ENCODE results near the gene ADAMTS14.

ADAMTS14 gene

DNA sequence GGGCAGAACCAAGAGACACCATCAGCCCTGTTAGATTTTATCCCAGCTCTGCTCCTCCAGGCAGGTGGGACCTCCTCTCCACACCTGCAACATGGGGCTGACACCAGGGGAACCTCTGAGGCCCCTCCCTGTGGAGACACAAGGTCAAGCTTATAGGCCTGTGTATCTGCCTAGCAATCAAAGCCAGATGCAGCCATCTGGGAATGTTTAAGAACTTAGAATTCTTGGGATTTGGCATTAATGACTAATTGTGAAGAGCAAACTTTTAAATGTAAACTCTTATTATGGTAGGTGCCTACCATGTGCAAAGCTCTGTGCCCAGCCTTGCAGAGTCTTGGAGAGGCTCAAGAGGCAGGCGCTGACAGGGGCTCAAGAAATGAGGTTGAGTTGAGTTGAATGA is 60.7 kb downstream of the ADAMTS14 start:
- no peak for DNase-seq

DNA sequence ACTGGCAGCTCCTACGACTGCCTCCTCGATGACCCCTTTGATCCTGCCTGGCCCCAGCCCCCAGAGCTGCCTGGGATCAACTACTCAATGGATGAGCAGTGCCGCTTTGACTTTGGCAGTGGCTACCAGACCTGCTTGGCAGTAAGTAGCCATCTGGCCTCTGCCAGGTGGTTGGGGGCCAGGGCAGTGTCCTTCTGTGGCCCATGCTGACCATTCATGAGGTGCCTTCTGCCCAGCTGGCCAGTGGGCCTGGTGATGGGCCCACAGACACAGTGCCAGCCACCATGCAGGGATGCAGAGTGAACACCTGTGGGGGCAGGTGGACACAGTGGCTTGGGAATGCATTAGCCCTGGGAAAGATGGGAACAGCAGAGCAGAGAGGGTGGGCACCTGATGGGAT is 62.9 kb downstream of the ADAMTS14 start:
- DNase-seq, result no peak

DNA sequence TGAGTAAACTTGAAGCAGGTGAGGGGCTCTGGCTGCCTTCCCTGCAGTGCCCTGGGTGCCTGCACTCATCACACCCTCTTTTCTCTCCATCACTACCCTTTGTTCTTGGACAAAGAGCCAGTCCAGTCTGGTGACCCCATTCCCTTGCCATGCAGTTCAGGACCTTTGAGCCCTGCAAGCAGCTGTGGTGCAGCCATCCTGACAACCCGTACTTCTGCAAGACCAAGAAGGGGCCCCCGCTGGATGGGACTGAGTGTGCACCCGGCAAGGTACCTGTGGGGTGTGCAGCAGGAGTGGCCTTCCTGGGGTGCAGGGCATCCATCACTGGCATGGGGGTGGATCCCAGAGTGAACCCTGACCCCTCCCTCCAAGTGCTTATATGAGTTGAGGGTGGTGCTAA is 64.2 kb downstream of the ADAMTS14 start:
- DNase-seq, result no peak

DNA sequence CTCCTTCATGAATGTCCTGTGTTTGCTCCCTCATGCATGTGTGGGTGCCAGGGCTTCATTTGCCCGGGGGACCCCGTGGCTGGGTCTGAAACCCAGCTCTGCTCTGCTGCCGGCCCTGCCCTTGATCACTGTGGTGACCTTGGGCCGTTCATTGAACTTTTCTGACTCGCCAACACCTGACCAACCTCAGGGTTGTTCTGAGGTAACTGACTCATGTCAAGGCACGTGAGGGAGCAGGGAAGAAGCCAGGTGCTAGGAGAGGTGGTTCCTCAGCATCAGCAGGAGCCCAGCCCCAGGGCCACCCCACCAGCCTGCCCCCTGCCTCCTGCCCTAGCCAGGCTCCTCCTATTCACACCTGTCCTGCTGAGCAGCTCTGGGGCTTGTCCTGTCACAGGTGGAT is 64.9 kb downstream of the ADAMTS14 start:
- no peak for DNase-seq

DNA sequence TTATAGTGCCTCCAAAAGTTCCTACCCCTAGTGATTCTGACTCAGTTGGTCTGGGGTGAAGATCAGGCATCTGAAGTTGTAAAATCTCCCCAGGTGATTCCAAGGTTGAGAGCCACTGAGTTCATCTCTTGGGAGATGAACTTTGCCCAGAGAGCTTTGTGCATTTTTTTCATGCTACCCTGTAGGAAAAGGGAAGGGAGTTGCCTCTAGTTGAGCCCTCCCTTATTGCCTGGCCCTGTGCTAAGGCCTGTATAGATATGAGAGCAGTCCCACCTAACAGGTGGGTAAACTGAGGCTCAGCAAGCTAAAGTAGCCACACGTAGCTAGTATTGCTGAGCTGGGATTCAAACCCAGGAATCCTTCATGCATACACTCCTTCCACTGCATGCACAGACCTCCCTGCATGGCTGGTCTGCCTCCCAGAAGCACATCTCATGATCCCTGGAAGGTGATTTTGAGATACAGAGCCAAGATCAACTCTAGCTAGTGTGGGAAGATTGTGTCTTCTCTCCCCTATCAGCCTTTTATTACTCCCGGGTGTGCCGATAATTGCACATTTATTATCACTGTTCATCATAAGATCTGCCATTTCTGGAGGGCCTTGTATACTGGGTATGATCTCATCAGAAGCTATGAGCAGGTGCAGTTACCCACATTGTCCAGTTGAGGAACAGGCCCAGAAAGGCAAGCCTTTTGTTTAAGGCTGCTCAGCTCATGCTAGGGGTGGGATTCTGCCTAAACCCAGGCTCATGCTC is 65.9 kb downstream of the ADAMTS14 start:
- no peak for DNase-seq

DNA sequence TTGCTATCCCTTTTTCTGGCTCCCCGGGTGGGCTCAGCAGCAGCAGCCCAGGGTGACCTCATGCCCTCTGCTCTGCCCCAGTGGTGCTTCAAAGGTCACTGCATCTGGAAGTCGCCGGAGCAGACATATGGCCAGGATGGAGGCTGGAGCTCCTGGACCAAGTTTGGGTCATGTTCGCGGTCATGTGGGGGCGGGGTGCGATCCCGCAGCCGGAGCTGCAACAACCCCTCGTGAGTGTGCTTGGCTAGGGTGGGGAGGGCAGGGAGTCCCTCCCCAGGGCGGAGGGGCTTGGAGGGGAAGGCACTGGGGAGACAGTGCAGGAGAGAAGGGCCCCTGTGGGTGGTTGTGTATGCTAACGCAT is 66.4 kb downstream of the ADAMTS14 start:
- no peak for DNase-seq

DNA sequence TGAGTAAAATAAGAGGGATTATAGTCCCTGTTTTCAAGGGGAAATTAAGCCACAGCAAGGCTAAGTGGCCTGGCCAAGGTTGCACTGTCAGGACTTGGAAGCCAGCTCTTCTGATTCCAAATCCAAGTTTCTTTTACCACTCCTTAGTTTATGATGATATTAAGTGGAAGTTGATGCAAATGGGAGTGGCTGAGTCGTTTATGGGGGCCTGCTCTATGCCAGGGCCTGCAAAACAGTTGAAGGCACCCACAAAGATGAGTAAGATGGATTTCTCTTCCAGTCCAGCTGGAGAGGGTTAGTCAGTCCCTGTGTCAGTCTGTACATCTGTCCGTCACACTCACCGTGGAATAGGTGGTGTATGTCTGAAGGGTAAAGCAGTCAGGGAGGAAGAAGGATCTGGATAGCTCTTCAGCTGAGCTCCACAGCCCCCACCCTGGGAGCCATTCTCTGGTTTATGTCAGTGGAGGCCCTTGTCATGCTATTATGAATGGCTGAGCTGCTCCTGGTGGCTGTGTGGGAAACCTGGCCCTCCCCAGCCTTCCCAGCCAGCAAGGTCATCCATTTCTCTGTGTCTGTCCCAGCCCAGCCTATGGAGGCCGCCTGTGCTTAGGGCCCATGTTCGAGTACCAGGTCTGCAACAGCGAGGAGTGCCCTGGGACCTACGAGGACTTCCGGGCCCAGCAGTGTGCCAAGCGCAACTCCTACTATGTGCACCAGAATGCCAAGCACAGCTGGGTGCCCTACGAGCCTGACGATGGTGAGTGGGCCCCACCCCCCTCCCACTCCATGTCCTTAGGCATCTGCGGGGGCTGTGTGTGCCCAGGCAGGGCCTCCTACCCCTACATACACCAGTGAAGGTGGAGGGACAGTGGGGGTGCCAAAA is 68.3 kb downstream of the ADAMTS14 start:
- no peak for DNase-seq

DNA sequence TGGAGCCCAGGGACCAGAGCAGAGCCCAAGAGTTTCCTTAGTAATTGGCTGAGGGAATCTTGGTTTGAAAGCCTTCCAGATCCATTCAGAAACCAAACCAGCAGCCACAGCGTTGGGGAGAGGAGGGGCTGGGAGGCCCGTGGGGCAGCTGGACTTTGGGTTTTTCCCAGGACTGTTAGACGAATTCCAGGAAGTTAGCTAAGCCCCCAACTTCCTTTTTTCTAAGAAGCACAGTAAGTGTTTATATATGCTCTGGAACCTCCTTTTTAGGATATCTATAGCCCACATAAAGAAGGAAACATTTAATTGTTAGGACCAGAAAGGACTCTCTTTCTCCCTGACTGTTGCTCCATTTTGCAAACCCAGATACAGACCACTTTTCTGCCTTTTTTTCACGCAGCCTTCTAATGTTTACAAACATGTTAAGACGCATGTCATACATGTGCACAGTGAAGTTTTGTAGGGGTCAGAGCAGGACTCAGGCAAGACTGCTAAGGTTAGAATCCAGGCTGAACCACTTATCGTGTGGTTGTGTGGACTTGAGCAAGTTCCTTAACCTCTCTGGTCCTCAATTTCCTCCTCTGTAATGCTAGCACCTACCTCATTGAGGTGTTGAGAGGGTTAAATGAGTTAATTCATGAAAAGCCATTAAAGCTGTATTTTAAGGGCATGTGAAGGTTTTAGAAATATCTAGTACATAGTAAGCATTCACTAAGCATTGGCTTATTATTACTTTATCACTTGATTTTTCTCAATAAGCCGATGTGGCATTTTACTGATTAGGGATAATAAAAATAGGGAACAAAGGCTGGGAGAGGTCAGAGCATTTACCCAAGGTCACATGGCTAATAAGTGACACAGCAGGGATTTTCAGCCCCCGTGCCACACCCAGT is 70.5 kb downstream of the ADAMTS14 start:
- no peak for DNase-seq

DNA sequence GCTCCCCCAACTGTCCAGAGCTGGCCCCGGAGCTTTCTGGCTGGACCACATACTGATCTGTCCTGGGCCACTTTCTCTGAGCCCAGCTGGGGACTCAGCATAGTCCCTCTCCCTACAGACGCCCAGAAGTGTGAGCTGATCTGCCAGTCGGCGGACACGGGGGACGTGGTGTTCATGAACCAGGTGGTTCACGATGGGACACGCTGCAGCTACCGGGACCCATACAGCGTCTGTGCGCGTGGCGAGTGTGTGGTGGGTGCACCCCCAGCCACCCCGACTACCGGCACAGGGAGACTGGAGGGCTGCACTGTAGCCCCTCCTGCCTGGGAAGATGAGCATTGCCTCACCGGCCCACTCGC is 71.1 kb downstream of the ADAMTS14 start:
- DNase-seq, result no peak

DNA sequence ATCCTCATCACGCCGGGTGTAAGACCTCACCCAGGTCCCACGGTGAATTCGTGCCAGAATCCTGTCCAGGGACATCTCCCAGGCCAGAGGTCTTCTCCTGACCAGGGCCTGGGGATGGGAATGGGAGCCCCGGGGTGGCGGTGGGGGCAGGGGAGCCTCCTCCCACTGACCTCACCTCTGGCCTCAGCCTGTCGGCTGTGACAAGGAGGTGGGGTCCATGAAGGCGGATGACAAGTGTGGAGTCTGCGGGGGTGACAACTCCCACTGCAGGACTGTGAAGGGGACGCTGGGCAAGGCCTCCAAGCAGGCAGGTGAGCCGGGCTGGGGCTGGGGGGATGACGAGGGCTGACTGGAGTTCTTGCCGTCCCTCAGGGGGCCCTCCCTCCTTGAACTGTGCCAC is 71.6 kb downstream of the ADAMTS14 start:
- DNase-seq, result no peak

DNA sequence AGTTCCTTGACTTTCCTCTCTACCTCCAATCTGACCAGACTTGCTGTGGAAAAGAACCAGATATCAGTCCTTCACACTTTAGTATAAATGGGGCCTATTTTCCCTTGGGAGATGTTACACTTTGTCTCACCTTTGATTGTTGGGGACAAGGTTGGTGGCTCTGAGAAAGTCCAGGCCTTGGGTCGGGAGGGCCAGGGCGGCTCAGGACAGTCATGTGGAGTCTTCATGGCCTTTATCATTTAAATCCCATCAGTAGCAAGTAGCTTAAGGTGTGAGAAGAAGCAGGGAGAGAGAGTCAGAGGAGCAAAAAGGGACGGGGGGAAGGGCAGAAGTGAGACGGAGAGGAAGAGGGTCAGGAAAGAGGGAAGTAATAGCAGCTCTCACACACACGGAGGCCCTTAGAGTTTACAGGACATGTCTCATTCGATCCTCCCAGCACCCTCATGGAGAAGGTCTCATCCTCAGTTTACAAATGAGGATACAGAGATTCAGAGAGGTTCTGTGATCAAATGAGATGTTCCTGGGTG is 72.4 kb downstream of the ADAMTS14 start:
- DNase-seq, result no peak

DNA sequence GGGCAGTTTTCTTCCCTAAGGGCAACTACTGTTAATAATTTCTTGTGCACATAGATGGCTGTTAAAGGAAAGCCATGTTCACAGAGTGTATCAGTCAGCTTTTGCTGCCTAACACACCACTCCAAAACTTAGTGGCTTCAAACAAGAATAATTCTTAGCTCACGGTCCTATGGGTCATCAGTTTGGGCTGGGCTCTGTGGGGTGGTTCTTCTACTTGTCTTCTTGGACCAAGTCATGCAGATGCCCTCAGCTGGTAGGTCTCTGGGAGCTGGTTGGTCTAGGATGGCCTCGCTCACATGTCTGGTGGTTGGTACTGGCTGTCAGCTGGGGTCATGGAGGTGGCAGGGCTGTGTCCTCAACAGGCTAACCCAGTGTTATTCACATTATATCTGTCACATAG is 73.2 kb downstream of the ADAMTS14 start:
- no peak for DNase-seq

DNA sequence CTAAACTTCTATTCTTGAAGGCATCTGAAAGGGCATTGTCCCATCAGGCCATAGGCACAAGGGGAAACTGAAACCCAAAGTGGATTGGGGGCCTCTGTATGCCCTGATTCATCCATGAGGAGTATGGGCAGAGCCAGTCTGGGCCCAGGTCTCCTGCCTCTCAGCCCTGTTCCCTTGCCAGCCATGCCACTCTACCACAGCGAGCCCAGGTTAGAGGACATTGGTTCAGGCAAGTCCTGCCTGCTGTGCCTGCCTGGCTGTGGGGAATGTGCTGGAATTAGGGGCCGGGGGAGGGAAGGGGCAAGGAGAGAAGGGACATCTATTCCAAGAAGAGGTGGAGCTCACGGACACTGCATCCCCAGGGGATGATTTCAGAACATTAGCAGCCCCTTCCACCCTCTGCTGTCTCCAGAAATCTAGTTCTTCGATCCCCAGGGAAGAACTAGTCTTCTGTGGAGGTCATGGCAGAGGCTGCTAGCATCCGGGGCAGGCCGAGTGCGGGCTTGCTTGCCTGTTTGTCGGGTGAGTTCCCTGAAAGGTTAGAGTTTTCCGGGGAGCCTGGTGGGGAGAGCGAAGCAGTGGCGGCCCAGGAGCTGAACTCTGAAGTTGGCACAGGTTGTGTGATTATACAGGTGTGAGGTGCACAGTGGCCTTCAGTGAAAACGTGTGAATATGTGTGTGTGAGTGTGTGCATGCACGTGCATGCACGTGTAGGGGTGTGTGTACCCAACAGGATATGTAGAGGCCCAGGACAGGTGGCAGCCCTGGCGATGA is 75.1 kb downstream of the ADAMTS14 start:
- no peak for DNase-seq

DNA sequence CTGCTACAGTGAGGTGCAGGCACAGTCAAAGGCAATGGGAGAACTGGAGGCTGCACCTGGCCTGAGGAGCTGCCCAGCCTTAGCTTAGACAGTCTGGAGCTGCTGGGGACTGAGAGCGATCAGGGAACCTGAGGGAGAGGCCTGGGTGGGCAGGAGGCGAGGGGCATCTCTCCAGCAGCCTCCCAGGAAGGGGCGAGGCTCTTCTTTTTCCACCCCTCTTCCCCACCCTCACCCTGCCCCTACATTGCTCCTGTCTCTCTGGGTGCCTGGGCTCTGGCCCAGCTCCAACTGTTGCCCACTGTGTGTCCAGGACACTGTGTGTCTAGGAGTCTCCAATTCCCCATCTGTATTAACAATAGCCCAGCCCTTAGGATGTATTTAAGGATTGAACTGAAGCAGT is 76.0 kb downstream of the ADAMTS14 start:
- DNase-seq, result no peak

DNA sequence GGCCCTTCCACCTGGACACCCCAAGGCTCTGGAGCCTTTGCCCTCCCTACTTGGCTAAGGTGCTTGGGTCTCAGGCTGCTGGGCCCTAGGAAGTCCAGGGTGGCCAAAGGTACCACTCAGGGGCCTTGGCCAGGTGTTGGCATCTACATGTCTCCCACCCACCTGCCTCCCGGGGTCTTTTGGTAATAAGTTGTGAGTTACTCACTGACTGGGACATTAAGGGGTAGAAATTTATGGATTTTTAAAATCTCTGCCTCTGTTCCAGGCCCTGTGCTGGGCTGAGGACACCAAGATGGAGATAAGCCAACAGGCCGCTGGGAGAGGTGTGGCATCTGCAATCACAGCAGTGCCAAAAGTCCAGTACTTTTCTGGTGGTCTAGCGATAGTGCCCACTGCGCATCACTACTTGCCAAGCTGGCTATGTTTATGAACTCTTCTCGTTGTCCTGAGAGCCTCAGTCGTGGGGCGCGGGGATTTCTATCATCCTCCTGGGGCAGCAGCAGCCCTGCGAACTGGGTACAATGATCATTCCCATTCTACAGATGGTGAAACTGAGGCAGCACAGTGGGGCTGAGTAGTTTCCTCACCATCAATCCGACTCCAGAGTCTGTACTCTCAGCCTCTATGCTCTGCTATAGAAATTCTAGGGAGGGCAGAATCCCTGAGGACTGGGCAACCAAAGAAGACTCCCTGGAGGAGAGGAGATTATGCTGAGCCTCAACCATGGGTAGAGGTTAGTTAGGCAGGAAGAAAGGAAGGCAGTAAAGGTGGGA is 76.7 kb downstream of the ADAMTS14 start:
- DNase-seq, result no peak

DNA sequence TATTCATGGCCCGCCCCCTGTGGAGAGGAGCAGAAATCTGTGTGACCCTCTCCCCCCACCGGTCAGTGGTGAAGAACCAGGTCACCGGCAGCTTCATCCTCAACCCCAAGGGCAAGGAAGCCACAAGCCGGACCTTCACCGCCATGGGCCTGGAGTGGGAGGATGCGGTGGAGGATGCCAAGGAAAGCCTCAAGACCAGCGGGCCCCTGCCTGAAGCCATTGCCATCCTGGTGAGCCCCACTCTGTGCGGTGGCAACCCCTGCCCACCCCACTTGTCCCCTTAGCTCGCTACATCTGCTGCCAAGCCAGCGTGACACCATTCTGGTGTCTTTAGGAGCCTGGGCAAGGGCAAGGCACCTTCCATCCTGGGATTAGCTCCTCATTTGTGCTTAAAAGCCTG is 77.5 kb downstream of the ADAMTS14 start:
- no peak for DNase-seq

DNA sequence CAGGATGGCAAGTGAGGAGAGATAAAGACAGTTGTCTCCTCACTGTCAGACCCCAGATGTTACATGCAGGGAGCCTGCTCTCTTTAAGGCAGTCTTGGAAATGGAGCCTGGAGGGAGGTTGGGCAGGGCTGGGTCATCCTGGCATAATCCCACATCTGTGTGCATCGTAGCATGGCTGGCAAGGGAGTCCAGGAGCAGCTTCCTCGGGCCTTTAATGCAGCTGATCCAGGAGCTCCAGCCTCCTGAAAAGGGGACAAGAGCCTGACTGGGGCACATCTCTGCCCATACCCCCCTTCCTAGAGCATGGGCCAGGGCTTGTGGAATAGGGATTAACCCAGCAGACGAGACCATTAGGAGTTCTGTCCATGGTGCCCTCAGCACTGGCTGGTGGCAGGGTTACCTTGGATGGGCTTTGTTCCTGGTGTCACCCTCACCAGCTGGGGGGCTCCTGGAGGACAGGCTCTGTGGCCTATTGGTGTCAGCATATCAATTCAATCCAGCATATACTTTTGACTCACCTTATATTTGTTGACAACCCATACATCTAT is 77.9 kb downstream of the ADAMTS14 start:
- no peak for DNase-seq

DNA sequence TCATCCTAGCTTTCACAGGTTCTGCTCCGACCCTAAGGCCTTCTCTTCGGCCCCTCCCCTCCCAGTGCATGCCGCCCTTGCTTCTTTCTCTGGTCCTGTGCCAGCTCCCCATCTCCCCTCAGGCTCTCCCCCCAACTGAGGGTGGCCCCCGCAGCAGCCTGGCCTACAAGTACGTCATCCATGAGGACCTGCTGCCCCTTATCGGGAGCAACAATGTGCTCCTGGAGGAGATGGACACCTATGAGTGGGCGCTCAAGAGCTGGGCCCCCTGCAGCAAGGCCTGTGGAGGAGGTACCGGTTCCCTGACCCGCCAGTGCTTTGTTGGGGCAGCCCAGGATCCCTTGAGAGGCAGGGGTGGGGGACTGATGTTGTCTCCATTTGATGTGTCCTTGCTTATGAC is 79.0 kb downstream of the ADAMTS14 start:
- no peak for DNase-seq

DNA sequence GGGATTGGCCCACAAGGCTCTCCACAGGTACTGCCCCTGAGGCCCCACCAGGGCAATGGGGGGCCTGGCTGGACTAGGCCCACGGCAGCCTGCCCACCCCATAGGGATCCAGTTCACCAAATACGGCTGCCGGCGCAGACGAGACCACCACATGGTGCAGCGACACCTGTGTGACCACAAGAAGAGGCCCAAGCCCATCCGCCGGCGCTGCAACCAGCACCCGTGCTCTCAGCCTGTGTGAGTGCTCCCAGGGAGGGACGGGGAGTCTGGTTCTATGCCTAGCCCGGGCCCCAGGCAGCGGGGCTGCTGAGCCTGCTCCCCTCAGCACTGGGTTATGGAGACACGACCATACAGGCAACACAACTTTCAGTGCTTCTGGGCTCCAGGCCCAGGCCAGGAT is 79.7 kb downstream of the ADAMTS14 start:
- DNase-seq, result no peak

DNA sequence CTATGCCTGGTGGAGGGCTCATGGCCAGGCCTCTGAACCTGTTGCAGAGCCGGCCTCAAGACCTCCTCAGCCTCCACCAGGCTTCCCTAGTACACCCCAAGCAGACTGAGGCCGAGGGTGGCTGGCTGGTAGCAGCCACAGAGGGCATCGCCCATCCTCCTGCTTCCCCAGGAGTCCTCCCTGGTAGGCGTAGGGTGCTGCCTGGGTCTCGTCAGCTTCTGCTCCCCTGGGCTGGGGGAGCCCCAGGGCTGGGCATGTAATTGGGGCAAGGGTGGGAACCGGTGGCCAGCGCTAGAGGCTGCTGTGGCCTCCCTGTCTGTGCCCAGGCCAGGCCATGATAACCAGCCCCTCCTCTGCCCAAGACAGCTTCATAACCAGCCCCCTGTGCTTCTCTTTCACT is 80.3 kb downstream of the ADAMTS14 start:
- no peak for DNase-seq

DNA sequence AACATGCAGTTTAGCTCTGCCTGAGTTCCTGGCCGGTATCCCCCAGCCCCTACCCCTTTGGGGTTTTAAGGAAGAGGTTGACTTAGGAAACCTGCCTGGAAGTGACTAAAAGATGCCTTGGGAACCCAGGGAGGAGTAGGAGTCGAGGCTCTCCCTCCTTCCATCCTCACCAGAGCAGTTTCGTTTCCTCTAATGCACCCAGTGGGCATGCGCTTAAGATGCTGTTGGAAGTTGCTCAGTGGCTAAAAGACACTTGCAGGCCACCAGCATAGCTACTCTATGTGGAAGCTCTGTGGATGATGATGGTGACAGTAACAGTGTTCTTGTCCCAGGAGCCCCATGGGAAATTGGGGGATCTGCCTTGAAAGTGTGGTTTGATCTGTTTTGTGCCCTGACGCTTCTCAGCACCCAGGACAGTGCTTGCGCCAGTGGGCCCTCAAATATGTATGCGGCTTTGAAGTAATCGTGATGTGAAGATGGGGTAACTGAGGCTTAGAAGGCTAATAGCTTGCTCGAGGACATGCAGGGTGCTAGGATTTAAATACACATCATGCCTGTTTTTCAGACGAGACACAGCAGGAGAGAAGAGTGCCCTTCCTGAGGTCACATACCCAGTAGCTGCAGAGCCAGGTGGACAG is 80.8 kb downstream of the ADAMTS14 start:
- DNase-seq, result no peak
